Endothelial cell (in vitro differentiated cells): ENCODE results near the gene RNF26. TPM values are rescaled to one million over a fixed set of nuclear protein-coding genes. Genes with fewer than 3 reads are reported as not detected.

Source experiments
- DNase-seq: peaks from one replicate; pipeline ENCODE4 v3.0.0; 2021; ENCODE audit warnings: low spot score
- H3K27ac Mint-ChIP-seq: one replicate; pipeline ENCODE4 v1.8.0; 2021; ENCODE audit warnings: mixed read lengths, inconsistent platforms; ENCODE audit not compliant: unreplicated experiment
- H3K27me3 Mint-ChIP-seq: one replicate; pipeline ENCODE4 v1.8.0; 2021; ENCODE audit warnings: mild to moderate bottlenecking, moderate library complexity, mixed read lengths, inconsistent platforms; ENCODE audit not compliant: unreplicated experiment
- H3K36me3 Mint-ChIP-seq: one replicate; pipeline ENCODE4 v1.8.0; 2021; ENCODE audit warnings: mild to moderate bottlenecking, low read depth, mixed read lengths, inconsistent platforms; ENCODE audit not compliant: unreplicated experiment
- H3K4me1 Mint-ChIP-seq: one replicate; pipeline ENCODE4 v1.8.0; 2021; ENCODE audit warnings: mild to moderate bottlenecking, mixed read lengths, inconsistent platforms; ENCODE audit not compliant: unreplicated experiment
- H3K4me3 Mint-ChIP-seq: one replicate; pipeline ENCODE4 v1.8.0; 2021; ENCODE audit warnings: mild to moderate bottlenecking, mixed read lengths, inconsistent platforms; ENCODE audit not compliant: unreplicated experiment
- H3K9me3 Mint-ChIP-seq: one replicate; pipeline ENCODE4 v1.8.0; 2021; ENCODE audit warnings: mixed read lengths, inconsistent platforms; ENCODE audit not compliant: unreplicated experiment
- CTCF ChIP-seq: fragments of 200-600 bp; sonication (generic); IDR thresholded peaks from one replicate; pipeline ENCODE4 v1.5.0; 2021; ENCODE audit warnings: antibody characterized with exemption; ENCODE audit not compliant: unreplicated experiment
- total RNA-seq: library from RNA; stranded (reverse); fragmentation: NEBNext Ultra II Directional; extraction: Animal tissue kit (Norgen Biotek cat#: 25700); gene quantifications from one replicate; pipeline ENCODE4 v1.2.1, GENCODE V29; 2021; ENCODE audit not compliant: unreplicated experiment

RNF26 gene
- total RNA-seq, 1 donor from 2014 or later = 31.5 TPM

GRCh38 chr11:119356349-119357031 lies 22.2 kb downstream of the RNF26 start:
- peaks cover 4% of the 10 kb centered on the region for H3K27me3 Mint-ChIP-seq
- H3K27ac Mint-ChIP-seq = no peak overlapping the region
- peak overlapping the region; percentile 81 for H3K4me3 Mint-ChIP-seq
- no peaks in the 10 kb centered on the region for H3K36me3 Mint-ChIP-seq
- peak; percentile 97 for TF ChIP-seq CTCF
- H3K9me3 Mint-ChIP-seq = no peaks in the 10 kb centered on the region
- peak; percentile 79 for DNase-seq
- H3K4me1 Mint-ChIP-seq = peaks cover 11% of the 10 kb centered on the region

GRCh38 chr11:119357074-119357473 lies 22.7 kb downstream of the RNF26 start:
- Mint-ChIP-seq H3K4me3 (peak overlapping the region; percentile 76), H3K27ac (no peak overlapping the region)

GRCh38 chr11:119359365-119360214 lies 25.3 kb downstream of the RNF26 start:
- H3K27me3 Mint-ChIP-seq = peaks cover 10% of the 10 kb centered on the region
- peaks cover 13% of the 10 kb centered on the region for H3K4me1 Mint-ChIP-seq
- DNase-seq = no peak

More at GRCh38 chr11:119357074-119357473, 22.7 kb downstream of the RNF26 start:
- Mint-ChIP-seq H3K4me1 (peaks cover 11% of the 10 kb centered on the region), H3K27me3 (peaks cover 5% of the 10 kb centered on the region), H3K36me3 (no peaks in the 10 kb centered on the region), H3K9me3 (no peaks in the 10 kb centered on the region)
- no peak for DNase-seq
- TF ChIP-seq CTCF = no peak

GRCh38 chr11:119361056-119361787 lies 26.9 kb downstream of the RNF26 start:
- peaks cover 18% of the 10 kb centered on the region for H3K27me3 Mint-ChIP-seq
- no peak overlapping the region for H3K27ac Mint-ChIP-seq
- H3K36me3 Mint-ChIP-seq = peaks cover 3% of the 10 kb centered on the region
- H3K4me1 Mint-ChIP-seq = peaks cover 5% of the 10 kb centered on the region
- H3K9me3 Mint-ChIP-seq = no peaks in the 10 kb centered on the region
- DNase-seq = no peak
- no peak for TF ChIP-seq CTCF
- H3K4me3 Mint-ChIP-seq = no peak overlapping the region

More at GRCh38 chr11:119359365-119360214, 25.3 kb downstream of the RNF26 start:
- H3K36me3 Mint-ChIP-seq = peaks cover 2% of the 10 kb centered on the region
- H3K27ac Mint-ChIP-seq = no peak overlapping the region
- no peaks in the 10 kb centered on the region for H3K9me3 Mint-ChIP-seq
- no peak for TF ChIP-seq CTCF
- no peak overlapping the region for H3K4me3 Mint-ChIP-seq
